Measurements from ENCODE around the gene RAG2. TPM values are rescaled to one million over a fixed set of nuclear protein-coding genes. Genes with fewer than 3 reads are reported as not detected.

Gene RAG2
- total RNA-seq, 1 experiment from 2014 or later: not detected

GRCh38 chr11:36581536-36581935 is 16.5 kb downstream of the RAG2 start:
- no peak for TF ChIP-seq CTCF (conservative IDR thresholded peaks at IDR 0.05)
- no peak overlapping the region for H2AK5ac ChIP-seq (ENCODE audit: insufficient read length, low read length)
- DNase-seq: no peak
- no peaks in the 10 kb centered on the region for H3K23me2 ChIP-seq (ENCODE audit: insufficient read length, low read depth, low read length, poor library complexity, severe bottlenecking)
- no peak overlapping the region for H3K56ac ChIP-seq (ENCODE audit: insufficient read length, low read depth, low read length)
- H3K4me1 ChIP-seq (ENCODE audit: insufficient read depth, low read length): no peaks in the 10 kb centered on the region
- H3K9me3 ChIP-seq (ENCODE audit: control insufficient read depth, low read depth, low read length): peaks cover 20% of the 10 kb centered on the region
- no peak overlapping the region for H3K27ac ChIP-seq (ENCODE audit: insufficient read length, low read depth, low read length)
- peaks cover 22 to 25% of the 10 kb centered on the region in 2 experiments for H3K9me3 Mint-ChIP-seq
- H3K4me3 Mint-ChIP-seq: no peak overlapping the region
- H3K27me3 Mint-ChIP-seq (ENCODE audit: low read depth): peaks cover 6% of the 10 kb centered on the region
- no peak overlapping the region for H3K9ac ChIP-seq (ENCODE audit: extremely low read depth, insufficient read length, low read length)
- no peak overlapping the region for H3K18ac ChIP-seq (ENCODE audit: insufficient read length, low read depth, low read length)
- H3T11ph ChIP-seq (ENCODE audit: low read length): no peak overlapping the region
- H3K27me3 ChIP-seq (ENCODE audit: insufficient read depth, low read length): no peaks in the 10 kb centered on the region
- no peak overlapping the region for H2BK120ac ChIP-seq (ENCODE audit: low read depth, low read length, poor library complexity, severe bottlenecking)
- no peak overlapping the region for H3K14ac ChIP-seq (ENCODE audit: insufficient read depth, low read length)
- no peak overlapping the region for H4K5ac ChIP-seq (ENCODE audit: insufficient read length, low read depth, low read length)
- no peak overlapping the region for H3K27ac Mint-ChIP-seq
- no peak overlapping the region for H4K91ac ChIP-seq (ENCODE audit: insufficient read length, low read depth, low read length)
- H2AFZ ChIP-seq (ENCODE audit: low read length): no peak overlapping the region
- H3K4me1 Mint-ChIP-seq: no peaks in the 10 kb centered on the region
- H3K23ac ChIP-seq (ENCODE audit: insufficient read length, low read depth, low read length): no peak overlapping the region
- no peaks in the 10 kb centered on the region for H4K20me1 ChIP-seq (ENCODE audit: control insufficient read depth, insufficient read depth, insufficient read length)
- H3K4me2 ChIP-seq (ENCODE audit: insufficient read depth, insufficient read length, low read length): no peak overlapping the region
- H2BK5ac ChIP-seq (ENCODE audit: insufficient read length, low read length): no peak overlapping the region
- no CpG with 5 or more reads among the region's 2 CpGs for WGBS (ENCODE audit: extremely low coverage, insufficient read length, low lambda C conversion rate)
- no peak overlapping the region for H3K4ac ChIP-seq (ENCODE audit: low read depth, low read length)
- no peak overlapping the region for H2BK20ac ChIP-seq (ENCODE audit: low read depth, low read length, poor library complexity, severe bottlenecking)
- H2BK12ac ChIP-seq (ENCODE audit: insufficient read length, low read depth, low read length): no peak overlapping the region
- no peak overlapping the region for H2BK15ac ChIP-seq (ENCODE audit: low read depth, low read length)
- no peak overlapping the region for H4K8ac ChIP-seq (replicated peaks; ENCODE audit: insufficient read length, low read depth, low read length)
- peaks cover 5 to 16% (median 15%) of the 10 kb centered on the region in 3 experiments; a peak in 5 of 7 replicates for H3K36me3 Mint-ChIP-seq (ENCODE audit: insufficient read depth in 1 of 3, low read depth in 3 of 3)
- H3K79me1 ChIP-seq (ENCODE audit: insufficient read depth, low read depth, low read length, poor library complexity, severe bottlenecking): no peaks in the 10 kb centered on the region
- no peaks in the 10 kb centered on the region for H3K79me2 ChIP-seq (ENCODE audit: insufficient read depth, low read length)

Data from H9 (cell line).